ENCODE data around the gene TIPRL. TPM values are rescaled to one million over a fixed set of nuclear protein-coding genes. Genes with fewer than 3 reads are reported as not detected.

TIPRL gene
- total and polyA plus RNA-seq, 5 donors from 2014 or later, result 25.0 to 61.3 (median 43.8) TPM

- H3K27ac Mint-ChIP-seq, result peak overlapping the region in 1 of 3 donors; percentile 16
These were observed 64.4 kb downstream of the TIPRL start for GRCh38 chr1:168243198-168243597.

GRCh38 chr1:168243636-168244212 is 65.0 kb downstream of the TIPRL start:
- no peak overlapping the region for H3K4me3 Mint-ChIP-seq
- Histone ChIP-seq H3K4me1 (ENCODE audit: control insufficient read depth, insufficient read depth, low read length, poor library complexity, severe bottlenecking) (no peaks in the 10 kb centered on the region), H3K27ac (ENCODE audit: insufficient read depth, low read length, poor library complexity, severe bottlenecking) (no peak overlapping the region), H3K36me3 (ENCODE audit: control insufficient read depth, insufficient read depth, low read length) (peaks cover 74% of the 10 kb centered on the region), H3K9me3 (ENCODE audit: control insufficient read depth in 2 of 2, low read length in 2 of 2) (no peaks in the 10 kb centered on the region), H3K27me3 (ENCODE audit: control insufficient read depth, insufficient read depth, low read length) (no peaks in the 10 kb centered on the region), H3K4me3 (ENCODE audit: low read depth, low read length) (no peak overlapping the region)
- H3K9me3 Mint-ChIP-seq, result peaks cover 0 to 2% (median 0%) of the 10 kb centered on the region in 7 donors
- peaks cover 75% of the 10 kb centered on the region for H3K36me3 Mint-ChIP-seq
- ATAC-seq (ENCODE audit: low read depth in 2 of 2) (no peak), DNase-seq (no peak)
- peaks cover 22 to 51% (median 37%) of the 10 kb centered on the region in 4 donors for H3K4me1 Mint-ChIP-seq
- H3K27me3 Mint-ChIP-seq, result no peaks in the 10 kb centered on the region
- peak overlapping the region in 1 of 3 donors; percentile 78 for H3K27ac Mint-ChIP-seq

More at GRCh38 chr1:168243198-168243597, 64.4 kb downstream of the TIPRL start:
- DNase-seq, result no peak
- H3K36me3 Mint-ChIP-seq, result peaks cover 72% of the 10 kb centered on the region
- H3K4me3 Mint-ChIP-seq, result no peak overlapping the region
- Histone ChIP-seq H3K9me3 (ENCODE audit: control insufficient read depth in 2 of 2, low read length in 2 of 2) (no peaks in the 10 kb centered on the region), H3K36me3 (ENCODE audit: control insufficient read depth, insufficient read depth, low read length) (peaks cover 79% of the 10 kb centered on the region), H3K4me1 (ENCODE audit: control insufficient read depth, insufficient read depth, low read length, poor library complexity, severe bottlenecking) (no peaks in the 10 kb centered on the region), H3K4me3 (ENCODE audit: low read depth, low read length) (no peak overlapping the region), H3K27ac (ENCODE audit: insufficient read depth, low read length, poor library complexity, severe bottlenecking) (no peak overlapping the region), H3K27me3 (ENCODE audit: control insufficient read depth, insufficient read depth, low read length) (no peaks in the 10 kb centered on the region)
- H3K27me3 Mint-ChIP-seq, result no peaks in the 10 kb centered on the region
- H3K9me3 Mint-ChIP-seq, result peaks cover 0 to 2% (median 0%) of the 10 kb centered on the region in 7 donors
- no peak for ATAC-seq (ENCODE audit: low read depth in 2 of 2)
- peaks cover 17 to 46% (median 34%) of the 10 kb centered on the region in 4 donors for H3K4me1 Mint-ChIP-seq

- H3K27ac ChIP-seq (ENCODE audit: insufficient read depth, low read length, poor library complexity, severe bottlenecking), result no peak overlapping the region
- no peaks in the 10 kb centered on the region for H3K27me3 ChIP-seq (ENCODE audit: control insufficient read depth, insufficient read depth, low read length)
- no peak for ATAC-seq (ENCODE audit: low read depth in 2 of 2)
- peaks cover 77% of the 10 kb centered on the region for H3K36me3 Mint-ChIP-seq
- peaks cover 24 to 60% (median 40%) of the 10 kb centered on the region in 4 donors for H3K4me1 Mint-ChIP-seq
- no peak for DNase-seq
- no peaks in the 10 kb centered on the region for H3K9me3 ChIP-seq (ENCODE audit: control insufficient read depth in 2 of 2, low read length in 2 of 2)
- no peaks in the 10 kb centered on the region for H3K27me3 Mint-ChIP-seq
- H3K4me1 ChIP-seq (ENCODE audit: control insufficient read depth, insufficient read depth, low read length, poor library complexity, severe bottlenecking), result no peaks in the 10 kb centered on the region
- H3K27ac Mint-ChIP-seq, result peak overlapping the region in 1 of 3 donors; percentile 39
- peaks cover 0 to 2% (median 0%) of the 10 kb centered on the region in 7 donors for H3K9me3 Mint-ChIP-seq
- H3K4me3 Mint-ChIP-seq, result no peak overlapping the region
- H3K4me3 ChIP-seq (ENCODE audit: low read depth, low read length), result no peak overlapping the region
- peaks cover 71% of the 10 kb centered on the region for H3K36me3 ChIP-seq (ENCODE audit: control insufficient read depth, insufficient read depth, low read length)
These were observed 66.3 kb downstream of the TIPRL start for GRCh38 chr1:168245042-168245441.

GRCh38 chr1:168246506-168246905 is 67.7 kb downstream of the TIPRL start:
- Mint-ChIP-seq H3K27ac (no peak overlapping the region), H3K27me3 (no peaks in the 10 kb centered on the region), H3K4me1 (peaks cover 30 to 59% (median 40%) of the 10 kb centered on the region in 4 donors), H3K36me3 (peaks cover 75% of the 10 kb centered on the region), H3K4me3 (no peak overlapping the region), H3K9me3 (peaks cover 0 to 2% (median 0%) of the 10 kb centered on the region in 7 donors)
- Histone ChIP-seq H3K27ac (ENCODE audit: insufficient read depth, low read length, poor library complexity, severe bottlenecking) (no peak overlapping the region), H3K9me3 (ENCODE audit: control insufficient read depth in 2 of 2, low read length in 2 of 2) (no peaks in the 10 kb centered on the region), H3K36me3 (ENCODE audit: control insufficient read depth, insufficient read depth, low read length) (peaks cover 71% of the 10 kb centered on the region), H3K27me3 (ENCODE audit: control insufficient read depth, insufficient read depth, low read length) (no peaks in the 10 kb centered on the region), H3K4me3 (ENCODE audit: low read depth, low read length) (no peak overlapping the region), H3K4me1 (ENCODE audit: control insufficient read depth, insufficient read depth, low read length, poor library complexity, severe bottlenecking) (no peaks in the 10 kb centered on the region)
- DNase-seq (no peak), ATAC-seq (ENCODE audit: low read depth in 2 of 2) (no peak)

Other genes with a start within 250 kb of the TIPRL start
- 25.5 TPM for gene DCAF6, start 242.3 kb upstream of the TIPRL start, total RNA-seq
- gene DCAF6, start 242.3 kb upstream of the TIPRL start, polyA plus RNA-seq, result 10 to 100 TPM in 3 of 4 donors, 1 to 10 TPM in 1; 9.7 to 11.8 (median 11.1) TPM
- gene MPC2, start 241.9 kb upstream of the TIPRL start, total RNA-seq, result 44.7 TPM
- gene MPC2, start 241.9 kb upstream of the TIPRL start, polyA plus RNA-seq, result 100 to 1,000 TPM in 3 of 4 donors, 10 to 100 TPM in 1; 97.1 to 120 (median 105) TPM
- not detected for gene GPR161, start 42.0 kb upstream of the TIPRL start, total RNA-seq
- not detected for gene GPR161, start 42.0 kb upstream of the TIPRL start, polyA plus RNA-seq
- 72.2 TPM for gene SFT2D2, start 47.0 kb downstream of the TIPRL start, total RNA-seq
- 10 to 100 TPM; 47.1 to 66.8 (median 51.9) TPM for gene SFT2D2, start 47.0 kb downstream of the TIPRL start, polyA plus RNA-seq
- 3.8 TPM for gene TBX19, start 101.9 kb downstream of the TIPRL start, total RNA-seq
- gene TBX19, start 101.9 kb downstream of the TIPRL start, polyA plus RNA-seq, result 1 to 10 TPM; 1.3 to 2.8 (median 1.8) TPM

All from CD4-positive, CD25-positive, alpha-beta regulatory T cell (primary cell).